K562 (cell line): Measurements from ENCODE around the gene CFHR4. TPM values are rescaled to one million over a fixed set of nuclear protein-coding genes. Genes with fewer than 3 reads are reported as not detected.

Experiments
- ATAC-seq: fragments of 200-7000 bp; cut with Tn5 transposase; 3 replicates; pipeline ENCODE4 v1.9.1; 2020; ENCODE audit warnings: moderate library complexity
- BruUV-seq: library from RNA; stranded (reverse); fragments of 400-500 nt; replicated peaks from 2 replicates; lab custom pipeline; 2021; lab: Mats Ljungman, UMichigan
- CTCF ChIA-PET: fragments of 300-600 bp; formaldehyde crosslinking; extraction: SDS; loops from one replicate; lab custom pipeline; 2021; ENCODE audit warnings: low intra/inter-chr PET ratio; lab: Yijun Ruan, JAX
- POLR2A ChIA-PET: fragments of 300-600, 350-650 bp; sonication (Branson Sonifier 250); formaldehyde crosslinking; extraction: SDS; loops from one replicate; lab custom pipeline; 2021; ENCODE audit warnings: antibody characterized with exemption, inconsistent platforms; lab: Yijun Ruan, JAX
- DNase-seq, 4 experiments: peaks; one replicate each; pipeline versions ENCODE4 v3.0.0 to v3.0.0-alpha.2; 2011 to 2018; ENCODE audit warnings: low spot score in 3 of 4, mixed read lengths in 3 of 4; ENCODE audit errors: extremely low read depth in 1 of 4
- FAIRE-seq: peaks from 2 replicates; lab custom pipeline; 2011; peaks lifted over from hg19 to GRCh38; lab: Jason Lieb, UNC
- H2AFZ ChIP-seq: 2 replicates; pipeline ENCODE4 v1.6.0; 2011; ENCODE audit warnings: low read depth, low read length, control low read depth, inconsistent platforms
- H3K27ac ChIP-seq: fragments of 200-600 bp; 3 replicates; pipeline ENCODE4 v1.8.0; 2011; ENCODE audit warnings: low read depth, mild to moderate bottlenecking, control low read depth, inconsistent platforms, low read length, moderate library complexity, mixed read lengths; ENCODE audit errors: extremely low read depth
- H3K27me3 ChIP-seq, 2 experiments: fragments of 300-600 bp in 1 of 2; 2 replicates in 1 of 2; 3 replicates in 1 of 2; pipeline versions ENCODE4 v1.6.0 to v1.8.0; 2011; ENCODE audit warnings: inconsistent platforms in 2 of 2, low read length in 2 of 2, mild to moderate bottlenecking in 1 of 2, mixed read lengths in 1 of 2, moderate library complexity in 1 of 2; ENCODE audit not compliant: control insufficient read depth in 2 of 2, insufficient read depth in 2 of 2
- H3K36me3 ChIP-seq: fragments of 300-600 bp; 3 replicates; pipeline ENCODE4 v1.8.0; 2011; ENCODE audit warnings: mild to moderate bottlenecking, low read length, inconsistent platforms; ENCODE audit not compliant: control insufficient read depth, insufficient read depth
- H3K4me1 ChIP-seq, 2 experiments: fragments of 200-600 bp in 1 of 2; replicated peaks in 1 of 2; 2 replicates in 1 of 2; 3 replicates in 1 of 2; pipeline versions ENCODE4 v1.5.1 to v1.8.0; 2011; ENCODE audit warnings: inconsistent platforms in 2 of 2, low read length in 2 of 2, mild to moderate bottlenecking in 1 of 2, mixed read lengths in 1 of 2, moderate library complexity in 1 of 2; ENCODE audit not compliant: control insufficient read depth in 2 of 2, insufficient read depth in 2 of 2
- H3K4me2 ChIP-seq: 2 replicates; pipeline ENCODE4 v1.6.1; 2011; ENCODE audit warnings: low read length, control low read depth, inconsistent platforms, mixed read lengths; ENCODE audit not compliant: insufficient read depth
- H3K4me3 ChIP-seq: fragments of 200-600 bp; sonication (generic), shearing (Covaris generic); 2 replicates; pipeline ENCODE4 v1.5.1; 2016; ENCODE audit warnings: control low read depth, inconsistent platforms
- H3K79me2 ChIP-seq: fragments of 200-600 bp; 3 replicates; pipeline ENCODE4 v1.8.0; 2011; ENCODE audit warnings: low read length, inconsistent platforms; ENCODE audit not compliant: control insufficient read depth, insufficient read depth
- H3K9ac ChIP-seq, 2 experiments: 2 replicates each; pipeline versions ENCODE4 v1.6.0 to v1.6.1; 2011; ENCODE audit warnings: low read depth in 2 of 2, low read length in 2 of 2, control low read depth in 1 of 2, inconsistent platforms in 1 of 2, mild to moderate bottlenecking in 1 of 2, mixed read lengths in 1 of 2; ENCODE audit not compliant: insufficient read depth in 1 of 2
- H3K9me1 ChIP-seq: one replicate; pipeline ENCODE4 v1.6.0; 2011; ENCODE audit warnings: inconsistent platforms, mild to moderate bottlenecking, low read length, moderate library complexity; ENCODE audit not compliant: control insufficient read depth, insufficient read depth
- H3K9me3 ChIP-seq: replicated peaks from 2 replicates; pipeline ENCODE4 v1.5.1; 2011; ENCODE audit warnings: low read depth, low read length, inconsistent platforms; ENCODE audit not compliant: control insufficient read depth, insufficient read depth
- H4K20me1 ChIP-seq: replicated peaks from 2 replicates; pipeline ENCODE4 v1.6.1; 2011; ENCODE audit warnings: low read length, inconsistent platforms, mixed read lengths; ENCODE audit not compliant: control insufficient read depth, insufficient read depth
- BRD9 ChIP-seq: fragments of 450-650 bp; IDR thresholded peaks from 2 replicates; pipeline ENCODE4 v1.6.1; 2018; ENCODE audit warnings: low read depth; ENCODE audit not compliant: partially characterized antibody
- CHD4 ChIP-seq: fragments of 200-600 bp; sonication (generic); IDR thresholded peaks from 3 replicates; pipeline ENCODE4 v1.6.1; 2012; ENCODE audit warnings: low read depth, mild to moderate bottlenecking, mixed read lengths, low read length, inconsistent platforms; ENCODE audit not compliant: insufficient read depth, insufficient replicate concordance, poor library complexity, severe bottlenecking
- MYNN ChIP-seq, 2 experiments: sonication (generic); formaldehyde crosslinking in 1 of 2; IDR thresholded peaks; 2 replicates each; pipeline versions ENCODE4 v1.5.0 to v1.6.1; 2016 to 2020; ENCODE audit warnings: antibody characterized with exemption in 1 of 2, missing genetic modification reagents in 1 of 2
- NR2C2 ChIP-seq, 2 experiments: fragments of 200-800 bp in 1 of 2; sonication (Bioruptor generic) in 1 of 2; sonication (generic) in 1 of 2; formaldehyde crosslinking in 1 of 2; IDR thresholded peaks; 2 replicates each; pipeline versions ENCODE4 v1.6.1 to v1.8.0; 2016 to 2022; ENCODE audit warnings: mild to moderate bottlenecking in 1 of 2, missing compliant biosample characterization in 1 of 2, missing genetic modification characterization in 1 of 2, missing genetic modification reagents in 1 of 2
- SIX5 ChIP-seq, 2 experiments: IDR thresholded peaks; 2 replicates each; pipeline ENCODE4 v1.6.1; 2011; ENCODE audit warnings: low read length in 2 of 2, borderline replicate concordance in 1 of 2, low read depth in 1 of 2, mild to moderate bottlenecking in 1 of 2, moderate library complexity in 1 of 2; ENCODE audit not compliant: insufficient read depth in 1 of 2
- SMAD4 ChIP-seq: fragments of 250-450 bp; sonication (Bioruptor Pico); conservative IDR thresholded peaks from 2 replicates; pipeline ENCODE4 v1.8.0; 2021; ENCODE audit warnings: inconsistent platforms, mild to moderate bottlenecking, moderate library complexity
- STAT5B ChIP-seq: fragments of 250-450 bp; sonication (Bioruptor Pico); IDR thresholded peaks from 2 replicates; pipeline ENCODE4 v1.8.0; 2021; ENCODE audit warnings: mild to moderate bottlenecking, inconsistent platforms
- ZNF253 ChIP-seq: fragments of 250-450 bp; sonication (Bioruptor Pico); conservative IDR thresholded peaks from 2 replicates; pipeline ENCODE4 v1.6.1; 2021; ENCODE audit warnings: mild to moderate bottlenecking
- ZNF274 ChIP-seq: IDR thresholded peaks from 2 replicates; pipeline ENCODE4 v1.6.1; 2011; ENCODE audit warnings: low read depth, mild to moderate bottlenecking, low read length, moderate library complexity, borderline replicate concordance
- ZNF280A ChIP-seq: fragments of 450-650 bp; IDR thresholded peaks from 2 replicates; pipeline ENCODE4 v1.6.1; 2018; ENCODE audit warnings: mild to moderate bottlenecking, low read depth; ENCODE audit not compliant: partially characterized antibody
- ZNF518B ChIP-seq: fragments of 250-450 bp; sonication (Bioruptor Pico); IDR thresholded peaks from 2 replicates; pipeline ENCODE4 v1.5.0; 2021; ENCODE audit warnings: mild to moderate bottlenecking, moderate library complexity
- ZNF589 ChIP-seq: fragments of 200-800 bp; sonication (Bioruptor generic); IDR thresholded peaks from 2 replicates; pipeline ENCODE4 v1.6.1; 2016; ENCODE audit warnings: low read depth, missing genetic modification characterization, missing compliant biosample characterization
- WGBS: fragments of 100-300 bp; shearing (Covaris generic); methylation state at CpG from one replicate; pipeline ENCODE4 v1.1.6; 2016; ENCODE audit warnings: low coverage, mixed read lengths; ENCODE audit not compliant: insufficient coverage; ENCODE audit errors: missing lambda C conversion rate; 5-methylcytosine and 5-hydroxymethylcytosine counted together
- in situ Hi-C: fragments of 300-500 bp; cut with MboI; formaldehyde crosslinking; loops from 4 replicates; pipeline ENCODE4 v1.15.0; 2018; ENCODE audit warnings: inconsistent platforms, mixed read lengths
- intact Hi-C: fragments of 100-400 bp; cut with micrococcal nuclease; formaldehyde crosslinking; loops from 2 replicates; pipeline ENCODE4 v1.14.2; 2022
- polyA plus RNA-seq, 8 experiments: library from polyadenylated mRNA; depleted of rRNA in 4 of 8; stranded (reverse) in 5 of 8; unstranded in 3 of 8; fragments of >200 nt; fragmentation: Nextera tagmentation in 2 of 8; fragmentation: Illumina TruSeq in 1 of 8; extraction: Ambion mirVana in 2 of 8; extraction: Trizol in 1 of 8; gene quantifications; 2 replicates each; pipeline versions ENCODE4 v1.2.1 to v1.2.3, GENCODE V29; 2011 to 2014; ENCODE audit warnings: inconsistent platforms in 1 of 8, missing spikeins in 1 of 8
- total RNA-seq, 7 experiments: library from RNA; depleted of rRNA in 6 of 7; stranded (reverse); fragments of >200 nt in 6 of 7; fragmentation: Illumina TruSeq in 2 of 7; extraction: Trizol in 2 of 7; gene quantifications; 2 replicates each; pipeline versions ENCODE4 v1.2.1 to v1.2.3, GENCODE V29; 2011 to 2021; ENCODE audit warnings: low replicate concordance in 1 of 7

The CFHR4 gene
- total and polyA plus RNA-seq, 9 of the 15 experiments (the other 6 are each of a cell fraction or from before 2014, with no cell fraction given) = 0.04 to 0.13 TPM; not detected in 7

GRCh38 chr1:196897158-196897828, 9.4 kb downstream of the CFHR4 start:
- CTCF ChIA-PET = no interaction called here
- Histone ChIP-seq H3K36me3 (no peaks in the 10 kb centered on the region), H3K79me2 (no peaks in the 10 kb centered on the region), H3K9me3 (no peaks in the 10 kb centered on the region), H2AFZ (no peak overlapping the region), H3K9me1 (no peaks in the 10 kb centered on the region), H3K4me3 (no peak overlapping the region), H3K4me2 (no peak overlapping the region), H3K27ac (no peak overlapping the region), H4K20me1 (no peaks in the 10 kb centered on the region), H3K27me3 (no peaks in the 10 kb centered on the region), H3K4me1 (peaks cover 0 to 3% of the 10 kb centered on the region in 2 experiments; a peak in 1 of 5 replicates), H3K9ac (no peak overlapping the region)
- POLR2A ChIA-PET = interaction anchor here (0.6 kb wide), 1 partner anchor 379 kb away, joined by 3 read pairs; no protein-coding TSS in a partner anchor
- in situ Hi-C loops = no loop called here
- ATAC-seq (peak; percentile 75), FAIRE-seq (no peak), DNase-seq (peak in 1 of 4 experiments; percentile 14)
- 23% methylated on average over 26 of the region's 26 CpGs for whole genome bisulfite sequencing
- TF ChIP-seq BRD9 = no peak
- TF ChIP-seq CHD4 = no peak
- TF ChIP-seq MYNN (IDR thresholded peaks at IDR 0.05) = no peak
- no peak for TF ChIP-seq MYNN (CRISPR knock-in tag; IDR thresholded peaks at IDR 0.05)
- TF ChIP-seq SIX5 (IDR thresholded peaks at IDR 0.05; ENCODE audit: borderline replicate concordance in 1 of 2, insufficient read depth in 1 of 2, low read depth in 1 of 2, low read length in 2 of 2) = no peak
- TF ChIP-seq ZNF274 = no peak
- no peak for TF ChIP-seq ZNF280A
- no peak for TF ChIP-seq NR2C2 (CRISPR knock-in tag; IDR thresholded peaks at IDR 0.05)
- TF ChIP-seq NR2C2 (tag; IDR thresholded peaks at IDR 0.05) = no peak
- no peak for TF ChIP-seq ZNF253 (CRISPR knock-in tag)
- TF ChIP-seq SMAD4 (CRISPR knock-in tag) = no peak
- no peak for TF ChIP-seq ZNF589 (CRISPR knock-in tag)
- TF ChIP-seq ZNF518B (CRISPR knock-in tag) = no peak
- TF ChIP-seq STAT5B = no peak
- intact Hi-C loops = no loop called here
- BruUV-seq = no TSS peak
